Activated CD4-positive, alpha-beta T cell treated with anti-CD3 and anti-CD28 coated beads, Interleukin-2, amount 50 U/mL, for 24 hours (primary cell): Measurements from ENCODE around the gene CDK5RAP2.
"Not testable (repeated sequence)": the region's sequence is repeated elsewhere in the genome, so short reads cannot be mapped to it uniquely, and the experiment has no call there.

Experiments used
- DNase-seq, 2 donors: peaks; one replicate each; pipeline ENCODE4 v3.0.0-alpha.2; 2020; ENCODE audit warnings: low read depth in 1 of 2, low spot score in 1 of 2

Gene CDK5RAP2

GRCh38 chr9:120515996-120516395 is 64.0 kb downstream of the CDK5RAP2 start:
- not testable (repeated sequence) for DNase-seq

GRCh38 chr9:120515481-120515880 is 64.5 kb downstream of the CDK5RAP2 start:
- DNase-seq = not testable (repeated sequence)

GRCh38 chr9:120514405-120514804 is 65.6 kb downstream of the CDK5RAP2 start:
- DNase-seq = no peak

GRCh38 chr9:120513825-120514396 is 66.1 kb downstream of the CDK5RAP2 start:
- DNase-seq = no peak

GRCh38 chr9:120510816-120511215 is 69.2 kb downstream of the CDK5RAP2 start:
- no peak for DNase-seq

- DNase-seq = no peak
These were observed 71.9 kb downstream of the CDK5RAP2 start for GRCh38 chr9:120507936-120508510.

- DNase-seq = no peak
These were observed 74.8 kb downstream of the CDK5RAP2 start for GRCh38 chr9:120505186-120505585.

- DNase-seq = no peak
These were observed 79.2 kb downstream of the CDK5RAP2 start for GRCh38 chr9:120500733-120501132.

GRCh38 chr9:120497865-120498264 is 82.1 kb downstream of the CDK5RAP2 start:
- not testable (repeated sequence) for DNase-seq

GRCh38 chr9:120496438-120496837 is 83.5 kb downstream of the CDK5RAP2 start:
- not testable (repeated sequence) for DNase-seq

- DNase-seq = no peak
These were observed 88.9 kb downstream of the CDK5RAP2 start for GRCh38 chr9:120490888-120491595.

- no peak for DNase-seq
These were observed 93.1 kb downstream of the CDK5RAP2 start for GRCh38 chr9:120486835-120487234.

- no peak for DNase-seq
These were observed 93.6 kb downstream of the CDK5RAP2 start for GRCh38 chr9:120486347-120486746.

- DNase-seq = no peak
These were observed 94.2 kb downstream of the CDK5RAP2 start for GRCh38 chr9:120485788-120486187.

GRCh38 chr9:120484162-120484561 is 95.8 kb downstream of the CDK5RAP2 start:
- DNase-seq = no peak

- no peak for DNase-seq
These were observed 97.4 kb downstream of the CDK5RAP2 start for GRCh38 chr9:120482424-120483186.

- DNase-seq = no peak
These were observed 98.1 kb downstream of the CDK5RAP2 start for GRCh38 chr9:120481846-120482245.

GRCh38 chr9:120481248-120481647 is 98.7 kb downstream of the CDK5RAP2 start:
- no peak for DNase-seq

- no peak for DNase-seq
These were observed 99.3 kb downstream of the CDK5RAP2 start for GRCh38 chr9:120480707-120481106.

GRCh38 chr9:120478208-120478607 is 101.8 kb downstream of the CDK5RAP2 start:
- DNase-seq = no peak

GRCh38 chr9:120477534-120478001 is 102.4 kb downstream of the CDK5RAP2 start:
- no peak for DNase-seq

GRCh38 chr9:120475341-120475740 is 104.6 kb downstream of the CDK5RAP2 start:
- no peak for DNase-seq
